ENCODE data around the gene CLDN8.

DNA sequence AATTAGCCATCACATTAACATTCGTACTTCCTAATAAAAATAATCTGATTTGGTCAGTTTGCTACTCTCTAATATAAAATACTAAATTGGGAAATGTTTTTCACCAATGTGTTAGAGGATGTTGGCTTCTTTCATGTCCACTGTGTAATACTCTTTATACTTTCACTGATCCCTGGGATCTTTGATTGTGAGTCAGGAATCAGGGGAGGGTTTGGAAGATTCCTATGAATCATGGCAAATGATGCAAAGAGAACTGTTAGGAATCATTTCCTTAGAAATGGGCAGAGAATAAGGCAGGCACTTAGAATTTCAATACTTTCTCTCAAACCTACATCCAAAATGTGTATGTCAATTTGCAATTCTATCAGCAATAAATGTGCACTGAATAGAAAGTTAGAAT, 35.9 kb upstream of the CLDN8 start:
- TF ChIP-seq RNF2 (IDR thresholded peaks at IDR 0.05; ENCODE audit: borderline replicate concordance, low read depth), result no peak
- no peak for TF ChIP-seq PHF8 (IDR thresholded peaks at IDR 0.05; ENCODE audit: borderline replicate concordance, low read depth)
- TF ChIP-seq, protein P1, sequence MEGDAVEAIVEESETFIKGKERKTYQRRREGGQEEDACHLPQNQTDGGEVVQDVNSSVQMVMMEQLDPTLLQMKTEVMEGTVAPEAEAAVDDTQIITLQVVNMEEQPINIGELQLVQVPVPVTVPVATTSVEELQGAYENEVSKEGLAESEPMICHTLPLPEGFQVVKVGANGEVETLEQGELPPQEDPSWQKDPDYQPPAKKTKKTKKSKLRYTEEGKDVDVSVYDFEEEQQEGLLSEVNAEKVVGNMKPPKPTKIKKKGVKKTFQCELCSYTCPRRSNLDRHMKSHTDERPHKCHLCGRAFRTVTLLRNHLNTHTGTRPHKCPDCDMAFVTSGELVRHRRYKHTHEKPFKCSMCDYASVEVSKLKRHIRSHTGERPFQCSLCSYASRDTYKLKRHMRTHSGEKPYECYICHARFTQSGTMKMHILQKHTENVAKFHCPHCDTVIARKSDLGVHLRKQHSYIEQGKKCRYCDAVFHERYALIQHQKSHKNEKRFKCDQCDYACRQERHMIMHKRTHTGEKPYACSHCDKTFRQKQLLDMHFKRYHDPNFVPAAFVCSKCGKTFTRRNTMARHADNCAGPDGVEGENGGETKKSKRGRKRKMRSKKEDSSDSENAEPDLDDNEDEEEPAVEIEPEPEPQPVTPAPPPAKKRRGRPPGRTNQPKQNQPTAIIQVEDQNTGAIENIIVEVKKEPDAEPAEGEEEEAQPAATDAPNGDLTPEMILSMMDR (IDR thresholded peaks at IDR 0.05), result no peak
